ENCODE measurements around the gene ATP10D. TPM values are rescaled to one million over a fixed set of nuclear protein-coding genes. Genes with fewer than 3 reads are reported as not detected.

ATP10D gene
- total RNA-seq, 1 experiment from 2014 or later = 27.4 TPM

- no peaks in the 10 kb centered on the region for H3K9me3 ChIP-seq (ENCODE audit: low read length)
- H3K4me3 ChIP-seq (ENCODE audit: low read length) = no peak overlapping the region
- no peak overlapping the region for H2AFZ ChIP-seq (ENCODE audit: low read length)
- no peak overlapping the region for H3K9ac ChIP-seq (ENCODE audit: low read length)
- no peaks in the 10 kb centered on the region for H3K4me1 ChIP-seq (ENCODE audit: low read length)
- H4K20me1 ChIP-seq (ENCODE audit: insufficient read depth, low read depth, low read length) = no peaks in the 10 kb centered on the region
- no peaks in the 10 kb centered on the region; the same call in 1 of the 2 replicates for H3K9me2 ChIP-seq (replicated peaks; ENCODE audit: insufficient read depth, low read length)
- H3K27ac ChIP-seq (ENCODE audit: low read length) = no peak overlapping the region
- DNase-seq = no peak
- H3K79me2 ChIP-seq (ENCODE audit: low read length) = no peaks in the 10 kb centered on the region
- no peak overlapping the region for H3K4me2 ChIP-seq (ENCODE audit: low read depth, low read length, poor library complexity, severe bottlenecking)
- no peaks in the 10 kb centered on the region for H3K36me3 ChIP-seq (ENCODE audit: insufficient read depth, low read length)
- 0 out of 2 replicates have a peak, but pooled peaks cover 3% of the 10 kb centered on the region for H3K27me3 ChIP-seq (ENCODE audit: low read length)
Measured at GRCh38 chr4:47615385-47615784, 130.3 kb downstream of the ATP10D start.

- Histone ChIP-seq H3K4me3 (ENCODE audit: low read length) (no peak overlapping the region), H3K9me2 (replicated peaks; ENCODE audit: insufficient read depth, low read length) (no peaks in the 10 kb centered on the region; the same call in 1 of the 2 replicates), H4K20me1 (ENCODE audit: insufficient read depth, low read depth, low read length) (no peaks in the 10 kb centered on the region), H3K36me3 (ENCODE audit: insufficient read depth, low read length) (no peaks in the 10 kb centered on the region), H3K27ac (ENCODE audit: low read length) (no peak overlapping the region), H3K9me3 (ENCODE audit: low read length) (no peaks in the 10 kb centered on the region), H3K27me3 (ENCODE audit: low read length) (0 out of 2 replicates have a peak, but pooled peaks cover 3% of the 10 kb centered on the region), H3K79me2 (ENCODE audit: low read length) (no peaks in the 10 kb centered on the region), H3K4me1 (ENCODE audit: low read length) (no peaks in the 10 kb centered on the region), H3K4me2 (ENCODE audit: low read depth, low read length, poor library complexity, severe bottlenecking) (no peak overlapping the region), H3K9ac (ENCODE audit: low read length) (no peak overlapping the region), H2AFZ (ENCODE audit: low read length) (no peak overlapping the region)
- no peak for DNase-seq
Measured at GRCh38 chr4:47617607-47618006, 132.5 kb downstream of the ATP10D start.

- no peaks in the 10 kb centered on the region for H3K36me3 ChIP-seq (ENCODE audit: insufficient read depth, low read length)
- H3K27me3 ChIP-seq (ENCODE audit: low read length) = no peaks in the 10 kb centered on the region
- no peak overlapping the region for H3K4me2 ChIP-seq (ENCODE audit: low read depth, low read length, poor library complexity, severe bottlenecking)
- H3K9me2 ChIP-seq (replicated peaks; ENCODE audit: insufficient read depth, low read length) = no peaks in the 10 kb centered on the region; the same call in 1 of the 2 replicates
- H3K27ac ChIP-seq (ENCODE audit: low read length) = no peak overlapping the region
- no peaks in the 10 kb centered on the region for H3K79me2 ChIP-seq (ENCODE audit: low read length)
- no peak overlapping the region for H2AFZ ChIP-seq (ENCODE audit: low read length)
- no peak overlapping the region for H3K4me3 ChIP-seq (ENCODE audit: low read length)
- H3K9me3 ChIP-seq (ENCODE audit: low read length) = no peaks in the 10 kb centered on the region
- H4K20me1 ChIP-seq (ENCODE audit: insufficient read depth, low read depth, low read length) = no peaks in the 10 kb centered on the region
- H3K4me1 ChIP-seq (ENCODE audit: low read length) = no peaks in the 10 kb centered on the region
- no peak for DNase-seq
- no peak overlapping the region for H3K9ac ChIP-seq (ENCODE audit: low read length)
Measured at GRCh38 chr4:47619691-47620090, 134.6 kb downstream of the ATP10D start.

GRCh38 chr4:47621181-47621580, 136.1 kb downstream of the ATP10D start:
- H3K4me2 ChIP-seq (ENCODE audit: low read depth, low read length, poor library complexity, severe bottlenecking) = no peak overlapping the region
- H2AFZ ChIP-seq (ENCODE audit: low read length) = no peak overlapping the region
- no peak overlapping the region for H3K4me3 ChIP-seq (ENCODE audit: low read length)
- H3K4me1 ChIP-seq (ENCODE audit: low read length) = no peaks in the 10 kb centered on the region
- no peaks in the 10 kb centered on the region for H3K36me3 ChIP-seq (ENCODE audit: insufficient read depth, low read length)
- H3K79me2 ChIP-seq (ENCODE audit: low read length) = no peaks in the 10 kb centered on the region
- H3K9me2 ChIP-seq (replicated peaks; ENCODE audit: insufficient read depth, low read length) = no peaks in the 10 kb centered on the region; the same call in 1 of the 2 replicates
- H3K9me3 ChIP-seq (ENCODE audit: low read length) = no peaks in the 10 kb centered on the region
- no peak overlapping the region for H3K9ac ChIP-seq (ENCODE audit: low read length)
- no peaks in the 10 kb centered on the region for H4K20me1 ChIP-seq (ENCODE audit: insufficient read depth, low read depth, low read length)
- no peaks in the 10 kb centered on the region for H3K27me3 ChIP-seq (ENCODE audit: low read length)
- no peak for DNase-seq
- H3K27ac ChIP-seq (ENCODE audit: low read length) = no peak overlapping the region

- H3K4me2 ChIP-seq (ENCODE audit: low read depth, low read length, poor library complexity, severe bottlenecking) = no peak overlapping the region
- H3K9me2 ChIP-seq (replicated peaks; ENCODE audit: insufficient read depth, low read length) = no peaks in the 10 kb centered on the region
- no peaks in the 10 kb centered on the region for H3K4me1 ChIP-seq (ENCODE audit: low read length)
- H3K27ac ChIP-seq (ENCODE audit: low read length) = no peak overlapping the region
- no peaks in the 10 kb centered on the region for H3K27me3 ChIP-seq (ENCODE audit: low read length)
- no peaks in the 10 kb centered on the region for H3K36me3 ChIP-seq (ENCODE audit: insufficient read depth, low read length)
- H4K20me1 ChIP-seq (ENCODE audit: insufficient read depth, low read depth, low read length) = no peaks in the 10 kb centered on the region
- no peak overlapping the region for H3K4me3 ChIP-seq (ENCODE audit: low read length)
- no peak overlapping the region for H2AFZ ChIP-seq (ENCODE audit: low read length)
- no peaks in the 10 kb centered on the region for H3K9me3 ChIP-seq (ENCODE audit: low read length)
- no peak overlapping the region for H3K9ac ChIP-seq (ENCODE audit: low read length)
- DNase-seq = no peak
- no peaks in the 10 kb centered on the region for H3K79me2 ChIP-seq (ENCODE audit: low read length)
Measured at GRCh38 chr4:47624031-47624441, 139.0 kb downstream of the ATP10D start.

GRCh38 chr4:47631161-47631560, 146.1 kb downstream of the ATP10D start:
- Histone ChIP-seq H3K27ac (ENCODE audit: low read length) (no peak overlapping the region), H3K9me2 (replicated peaks; ENCODE audit: insufficient read depth, low read length) (no peaks in the 10 kb centered on the region), H3K9me3 (ENCODE audit: low read length) (no peaks in the 10 kb centered on the region), H4K20me1 (ENCODE audit: insufficient read depth, low read depth, low read length) (no peaks in the 10 kb centered on the region), H3K4me1 (ENCODE audit: low read length) (no peaks in the 10 kb centered on the region), H3K4me3 (ENCODE audit: low read length) (no peak overlapping the region), H2AFZ (ENCODE audit: low read length) (no peak overlapping the region), H3K4me2 (ENCODE audit: low read depth, low read length, poor library complexity, severe bottlenecking) (no peak overlapping the region), H3K27me3 (ENCODE audit: low read length) (no peaks in the 10 kb centered on the region), H3K36me3 (ENCODE audit: insufficient read depth, low read length) (no peaks in the 10 kb centered on the region), H3K79me2 (ENCODE audit: low read length) (no peaks in the 10 kb centered on the region), H3K9ac (ENCODE audit: low read length) (no peak overlapping the region)
- DNase-seq = no peak

GRCh38 chr4:47639531-47639930, 154.5 kb downstream of the ATP10D start:
- Histone ChIP-seq H4K20me1 (ENCODE audit: insufficient read depth, low read depth, low read length) (no peaks in the 10 kb centered on the region), H2AFZ (ENCODE audit: low read length) (no peak overlapping the region), H3K27me3 (ENCODE audit: low read length) (no peaks in the 10 kb centered on the region), H3K9me2 (replicated peaks; ENCODE audit: insufficient read depth, low read length) (no peaks in the 10 kb centered on the region), H3K9me3 (ENCODE audit: low read length) (no peaks in the 10 kb centered on the region), H3K4me1 (ENCODE audit: low read length) (peaks cover 31% of the 10 kb centered on the region), H3K27ac (ENCODE audit: low read length) (no peak overlapping the region), H3K4me2 (ENCODE audit: low read depth, low read length, poor library complexity, severe bottlenecking) (no peak overlapping the region), H3K4me3 (ENCODE audit: low read length) (no peak overlapping the region), H3K9ac (ENCODE audit: low read length) (no peak overlapping the region), H3K36me3 (ENCODE audit: insufficient read depth, low read length) (no peaks in the 10 kb centered on the region), H3K79me2 (ENCODE audit: low read length) (no peaks in the 10 kb centered on the region)
- no peak for DNase-seq

- Histone ChIP-seq H3K9me3 (ENCODE audit: low read length) (no peaks in the 10 kb centered on the region), H2AFZ (ENCODE audit: low read length) (no peak overlapping the region), H3K4me1 (ENCODE audit: low read length) (peaks cover 31% of the 10 kb centered on the region), H3K79me2 (ENCODE audit: low read length) (no peaks in the 10 kb centered on the region), H3K9me2 (replicated peaks; ENCODE audit: insufficient read depth, low read length) (no peaks in the 10 kb centered on the region), H3K9ac (ENCODE audit: low read length) (no peak overlapping the region), H3K36me3 (ENCODE audit: insufficient read depth, low read length) (no peaks in the 10 kb centered on the region), H3K4me2 (ENCODE audit: low read depth, low read length, poor library complexity, severe bottlenecking) (no peak overlapping the region), H4K20me1 (ENCODE audit: insufficient read depth, low read depth, low read length) (no peaks in the 10 kb centered on the region), H3K27ac (ENCODE audit: low read length) (no peak overlapping the region), H3K27me3 (ENCODE audit: low read length) (no peaks in the 10 kb centered on the region), H3K4me3 (ENCODE audit: low read length) (no peak overlapping the region)
- no peak for DNase-seq
Measured at GRCh38 chr4:47640911-47641310, 155.8 kb downstream of the ATP10D start.

GRCh38 chr4:47641755-47642154, 156.7 kb downstream of the ATP10D start:
- Histone ChIP-seq H3K4me1 (ENCODE audit: low read length) (peaks cover 31% of the 10 kb centered on the region), H3K4me2 (ENCODE audit: low read depth, low read length, poor library complexity, severe bottlenecking) (peak overlapping the region; percentile 54)

More at GRCh38 chr4:47641755-47642154, 156.7 kb downstream of the ATP10D start:
- H3K79me2 ChIP-seq (ENCODE audit: low read length) = no peaks in the 10 kb centered on the region
- no peaks in the 10 kb centered on the region for H3K27me3 ChIP-seq (ENCODE audit: low read length)
- H3K4me3 ChIP-seq (ENCODE audit: low read length) = peak overlapping the region; percentile 14; the same call in 1 of the 2 replicates
- no peaks in the 10 kb centered on the region for H4K20me1 ChIP-seq (ENCODE audit: insufficient read depth, low read depth, low read length)
- DNase-seq = no peak
- no peaks in the 10 kb centered on the region for H3K9me2 ChIP-seq (replicated peaks; ENCODE audit: insufficient read depth, low read length)
- H2AFZ ChIP-seq (ENCODE audit: low read length) = no peak overlapping the region
- H3K9me3 ChIP-seq (ENCODE audit: low read length) = no peaks in the 10 kb centered on the region
- no peak overlapping the region for H3K27ac ChIP-seq (ENCODE audit: low read length)
- H3K36me3 ChIP-seq (ENCODE audit: insufficient read depth, low read length) = no peaks in the 10 kb centered on the region
- H3K9ac ChIP-seq (ENCODE audit: low read length) = no peak overlapping the region; the same call in 1 of the 2 replicates
